ENCODE measurements around the gene VMP1.
"Not testable (repeated sequence)": the region's sequence is repeated elsewhere in the genome, so short reads cannot be mapped to it uniquely, and the experiment has no call there.

Gene VMP1

GRCh38 chr17:59844884-59845594 is 137.6 kb downstream of the VMP1 start:
- no peak for DNase-seq

GRCh38 chr17:59845595-59846393 is 138.3 kb downstream of the VMP1 start:
- peak; percentile 95 for DNase-seq

GRCh38 chr17:59846394-59847165 is 139.1 kb downstream of the VMP1 start:
- peak; percentile 40 for DNase-seq

GRCh38 chr17:59848385-59848668 is 140.9 kb downstream of the VMP1 start:
- DNase-seq, result no peak

GRCh38 chr17:59848778-59849177 is 141.3 kb downstream of the VMP1 start:
- no peak for DNase-seq

GRCh38 chr17:59850311-59850710 is 142.9 kb downstream of the VMP1 start:
- DNase-seq, result not testable (repeated sequence)

- DNase-seq, result no peak
These were observed 144.3 kb downstream of the VMP1 start for GRCh38 chr17:59851439-59852375.

- not testable (repeated sequence) for DNase-seq
These were observed 145.4 kb downstream of the VMP1 start for GRCh38 chr17:59852847-59853167.

- no peak for DNase-seq
These were observed 145.9 kb downstream of the VMP1 start for GRCh38 chr17:59853168-59853918.

- DNase-seq, result not testable (repeated sequence)
These were observed 146.7 kb downstream of the VMP1 start for GRCh38 chr17:59853919-59854729.

- no peak for DNase-seq
These were observed 149.7 kb downstream of the VMP1 start for GRCh38 chr17:59856859-59857794.

GRCh38 chr17:59858167-59858816 is 150.8 kb downstream of the VMP1 start:
- DNase-seq, result no peak

GRCh38 chr17:59858932-59859331 is 151.5 kb downstream of the VMP1 start:
- DNase-seq, result no peak

GRCh38 chr17:59859444-59860025 is 152.1 kb downstream of the VMP1 start:
- peak; percentile 19 for DNase-seq

GRCh38 chr17:59863616-59864015 is 156.2 kb downstream of the VMP1 start:
- DNase-seq, result no peak

GRCh38 chr17:59869941-59870218 is 162.4 kb downstream of the VMP1 start:
- no peak for DNase-seq

GRCh38 chr17:59870482-59870881 is 163.0 kb downstream of the VMP1 start:
- DNase-seq, result no peak

GRCh38 chr17:59872351-59872750 is 164.9 kb downstream of the VMP1 start:
- no peak for DNase-seq

GRCh38 chr17:59873414-59873813 is 166.0 kb downstream of the VMP1 start:
- DNase-seq, result not testable (repeated sequence)
